Osteoblast (primary cell): ENCODE measurements around the gene RANBP17. TPM values are rescaled to one million over a fixed set of nuclear protein-coding genes. Genes with fewer than 3 reads are reported as not detected.

Source experiments
- DNase-seq: peaks from one replicate; pipeline ENCODE4 v3.0.0; 2011; ENCODE audit warnings: low spot score, mixed read lengths; ENCODE audit not compliant: insufficient read length; ENCODE audit errors: missing footprints
- H2AFZ ChIP-seq: 2 replicates; pipeline ENCODE4 v1.6.0; 2011; ENCODE audit warnings: mild to moderate bottlenecking, low read length
- H3K27ac ChIP-seq: 2 replicates; pipeline ENCODE4 v1.5.1; 2011; ENCODE audit warnings: mild to moderate bottlenecking, low read depth, low read length, moderate library complexity
- H3K27me3 ChIP-seq: 2 replicates; pipeline ENCODE4 v1.6.0; 2012; ENCODE audit warnings: mild to moderate bottlenecking, control low read depth, inconsistent platforms, low read length, moderate library complexity; ENCODE audit not compliant: insufficient read depth
- H3K36me3 ChIP-seq: 2 replicates; pipeline ENCODE4 v1.5.1; 2011; ENCODE audit warnings: mild to moderate bottlenecking, low read length, control low read depth, moderate library complexity; ENCODE audit not compliant: insufficient read depth
- H3K4me1 ChIP-seq: 2 replicates; pipeline ENCODE4 v1.5.1; 2011; ENCODE audit warnings: mild to moderate bottlenecking, low read length, control low read depth, moderate library complexity; ENCODE audit not compliant: insufficient read depth
- H3K4me2 ChIP-seq: 2 replicates; pipeline ENCODE4 v1.6.0; 2011; ENCODE audit warnings: mild to moderate bottlenecking, low read length; ENCODE audit not compliant: insufficient read depth
- H3K4me3 ChIP-seq: fragments of 200-600 bp; sonication (generic); 3 replicates; pipeline ENCODE4 v1.5.1; 2012; ENCODE audit warnings: mild to moderate bottlenecking, low read length, inconsistent platforms; ENCODE audit not compliant: insufficient read depth
- H3K79me2 ChIP-seq: 2 replicates; pipeline ENCODE4 v1.6.0; 2012; ENCODE audit warnings: mild to moderate bottlenecking, low read length, control low read depth, inconsistent platforms; ENCODE audit not compliant: insufficient read depth
- H3K9me3 ChIP-seq: 2 replicates; pipeline ENCODE4 v1.5.1; 2011; ENCODE audit warnings: low read depth, low read length, control low read depth
- H4K20me1 ChIP-seq: 2 replicates; pipeline ENCODE4 v1.6.0; 2012; ENCODE audit warnings: mild to moderate bottlenecking, low read length, control low read depth; ENCODE audit not compliant: insufficient read depth
- CTCF ChIP-seq: IDR thresholded peaks from 2 replicates; pipeline ENCODE4 v1.5.1; 2011; ENCODE audit warnings: mild to moderate bottlenecking, low read depth, low read length, moderate library complexity; ENCODE audit errors: extremely low read depth
- total RNA-seq: library from RNA; depleted of rRNA; stranded (reverse); fragments of >200 nt; gene quantifications from 2 replicates; pipeline ENCODE4 v1.2.3, GENCODE V29; 2012

The RANBP17 gene
- total RNA-seq, 1 donor = 4.0 TPM

- no peak for TF ChIP-seq CTCF
- peaks cover 72% of the 10 kb centered on the region for H3K27me3 ChIP-seq
Measured at GRCh38 chr5:171306781-171307591, 445.2 kb downstream of the RANBP17 start.

GRCh38 chr5:171307789-171308452 lies 446.1 kb downstream of the RANBP17 start:
- Histone ChIP-seq H3K9me3 (no peaks in the 10 kb centered on the region), H3K27ac (no peak overlapping the region), H3K27me3 (peaks cover 81% of the 10 kb centered on the region), H3K36me3 (no peaks in the 10 kb centered on the region), H4K20me1 (no peaks in the 10 kb centered on the region), H3K79me2 (no peaks in the 10 kb centered on the region), H3K4me1 (no peaks in the 10 kb centered on the region), H3K4me3 (no peak overlapping the region), H2AFZ (no peak overlapping the region), H3K4me2 (no peak overlapping the region)
- no peak for DNase-seq
- no peak for TF ChIP-seq CTCF

More at GRCh38 chr5:171306781-171307591, 445.2 kb downstream of the RANBP17 start:
- H3K4me1 ChIP-seq = no peaks in the 10 kb centered on the region
- no peak overlapping the region for H2AFZ ChIP-seq
- H4K20me1 ChIP-seq = no peaks in the 10 kb centered on the region
- no peaks in the 10 kb centered on the region for H3K9me3 ChIP-seq
- no peak overlapping the region for H3K4me3 ChIP-seq
- no peak overlapping the region for H3K4me2 ChIP-seq
- no peaks in the 10 kb centered on the region for H3K79me2 ChIP-seq
- no peak for DNase-seq
- no peaks in the 10 kb centered on the region for H3K36me3 ChIP-seq
- no peak overlapping the region for H3K27ac ChIP-seq

- Histone ChIP-seq H3K4me2 (no peak within 1 kb of the TSS), H3K79me2 (no peaks in the 10 kb centered on the region)
- DNase-seq = peak; percentile 81
Measured at GRCh38 chr5:171308453-171309275, 446.8 kb downstream of the RANBP17 start, which contains the start of gene TLX3. Gene TLX3, plus strand, starts transcription at chr5:171309248. Its CDS starts 118 bp downstream, at chr5:171309366.

More at GRCh38 chr5:171308453-171309275, 446.8 kb downstream of the RANBP17 start, which contains the start of gene TLX3:
- no peaks in the 10 kb centered on the region for H3K36me3 ChIP-seq
- TF ChIP-seq CTCF = no peak
- H3K4me1 ChIP-seq = no peaks in the 10 kb centered on the region
- H2AFZ ChIP-seq = no peak within 1 kb of the TSS
- no peaks in the 10 kb centered on the region for H3K9me3 ChIP-seq
- no peak within 1 kb of the TSS for H3K4me3 ChIP-seq
- H4K20me1 ChIP-seq = no peaks in the 10 kb centered on the region
- H3K27ac ChIP-seq = no peak within 1 kb of the TSS
- peaks cover 89% of the 10 kb centered on the region for H3K27me3 ChIP-seq
